ENCODE data around the gene REN.

Gene REN

GRCh38 chr1:204152310-204153044, 13.7 kb downstream of the REN start:
- Histone ChIP-seq H3K27me3 (ENCODE audit: insufficient read depth, low read length) (peaks cover 19% of the 10 kb centered on the region), H3K36me3 (ENCODE audit: insufficient read depth, low read length) (no peaks in the 10 kb centered on the region), H3K9me3 (ENCODE audit: insufficient read depth, low read depth, low read length) (no peaks in the 10 kb centered on the region), H3K4me1 (ENCODE audit: insufficient read depth, low read length) (peaks cover 19% of the 10 kb centered on the region), H3K4me3 (ENCODE audit: low read length) (peak overlapping the region; percentile 73), H3K9ac (ENCODE audit: low read depth, low read length) (peak overlapping the region; percentile 38), H3K27ac (ENCODE audit: low read depth, low read length) (no peak overlapping the region)
- 39% methylated on average over 25 of the region's 25 CpGs for WGBS

- no peaks in the 10 kb centered on the region for H3K36me3 ChIP-seq (ENCODE audit: insufficient read depth, low read length)
- under 1% methylated on average over 94 of the region's 94 CpGs for WGBS
- peaks cover 27% of the 10 kb centered on the region for H3K4me1 ChIP-seq (ENCODE audit: insufficient read depth, low read length)
- peak within 1 kb of the TSS; percentile 49 for H3K9ac ChIP-seq (ENCODE audit: low read depth, low read length)
- no peak within 1 kb of the TSS; the same call in 1 of the 2 replicates for H3K27ac ChIP-seq (ENCODE audit: low read depth, low read length)
- peak within 1 kb of the TSS; percentile 73 for H3K4me3 ChIP-seq (ENCODE audit: low read length)
- H3K27me3 ChIP-seq (ENCODE audit: insufficient read depth, low read length) = peaks cover 19% of the 10 kb centered on the region
- H3K9me3 ChIP-seq (ENCODE audit: insufficient read depth, low read depth, low read length) = no peaks in the 10 kb centered on the region
These were observed 14.4 kb downstream of the REN start, which contains the start of gene ETNK2 for GRCh38 chr1:204151552-204152309. ETNK2 (minus strand) TSS chr1:204152044; CDS start chr1:204151852, 192 bp downstream.

- no peaks in the 10 kb centered on the region for H3K9me3 ChIP-seq (ENCODE audit: insufficient read depth, low read depth, low read length)
- peaks cover 27% of the 10 kb centered on the region for H3K4me1 ChIP-seq (ENCODE audit: insufficient read depth, low read length)
- no peak overlapping the region; the same call in 1 of the 2 replicates for H3K27ac ChIP-seq (ENCODE audit: low read depth, low read length)
- WGBS = 11% methylated on average over 32 of the region's 33 CpGs
- peaks cover 19% of the 10 kb centered on the region for H3K27me3 ChIP-seq (ENCODE audit: insufficient read depth, low read length)
- H3K4me3 ChIP-seq (ENCODE audit: low read length) = peak overlapping the region; percentile 73
- H3K9ac ChIP-seq (ENCODE audit: low read depth, low read length) = peak overlapping the region; percentile 49; the same call in 1 of the 2 replicates
- H3K36me3 ChIP-seq (ENCODE audit: insufficient read depth, low read length) = no peaks in the 10 kb centered on the region
These were observed 15.2 kb downstream of the REN start for GRCh38 chr1:204150702-204151551.

GRCh38 chr1:204149635-204150565, 16.2 kb downstream of the REN start:
- H3K9ac ChIP-seq (ENCODE audit: low read depth, low read length) = no peak overlapping the region
- no peak overlapping the region for H3K4me3 ChIP-seq (ENCODE audit: low read length)
- no peak overlapping the region for H3K27ac ChIP-seq (ENCODE audit: low read depth, low read length)
- H3K27me3 ChIP-seq (ENCODE audit: insufficient read depth, low read length) = peaks cover 19% of the 10 kb centered on the region
- no peaks in the 10 kb centered on the region for H3K36me3 ChIP-seq (ENCODE audit: insufficient read depth, low read length)
- WGBS = 90% methylated on average over 13 of the region's 16 CpGs
- peaks cover 27% of the 10 kb centered on the region for H3K4me1 ChIP-seq (ENCODE audit: insufficient read depth, low read length)
- H3K9me3 ChIP-seq (ENCODE audit: insufficient read depth, low read depth, low read length) = no peaks in the 10 kb centered on the region

- Histone ChIP-seq H3K9me3 (ENCODE audit: insufficient read depth, low read depth, low read length) (no peaks in the 10 kb centered on the region), H3K9ac (ENCODE audit: low read depth, low read length) (no peak overlapping the region), H3K27me3 (ENCODE audit: insufficient read depth, low read length) (peaks cover 19% of the 10 kb centered on the region), H3K27ac (ENCODE audit: low read depth, low read length) (no peak overlapping the region), H3K4me3 (ENCODE audit: low read length) (no peak overlapping the region), H3K4me1 (ENCODE audit: insufficient read depth, low read length) (peaks cover 27% of the 10 kb centered on the region), H3K36me3 (ENCODE audit: insufficient read depth, low read length) (no peaks in the 10 kb centered on the region)
- WGBS = 95% methylated on average over 2 of the region's 2 CpGs
These were observed 17.0 kb downstream of the REN start for GRCh38 chr1:204149107-204149506.

GRCh38 chr1:204147406-204148383, 18.4 kb downstream of the REN start:
- H3K9me3 ChIP-seq (ENCODE audit: insufficient read depth, low read depth, low read length) = no peaks in the 10 kb centered on the region
- H3K27ac ChIP-seq (ENCODE audit: low read depth, low read length) = peak overlapping the region; percentile 92
- peaks cover 15% of the 10 kb centered on the region for H3K27me3 ChIP-seq (ENCODE audit: insufficient read depth, low read length)
- H3K36me3 ChIP-seq (ENCODE audit: insufficient read depth, low read length) = no peaks in the 10 kb centered on the region
- peak overlapping the region; percentile 52; the same call in 1 of the 2 replicates for H3K9ac ChIP-seq (ENCODE audit: low read depth, low read length)
- H3K4me1 ChIP-seq (ENCODE audit: insufficient read depth, low read length) = peaks cover 25% of the 10 kb centered on the region
- 43% methylated on average over 13 of the region's 13 CpGs for WGBS
- H3K4me3 ChIP-seq (ENCODE audit: low read length) = peak overlapping the region; percentile 13; the same call in 1 of the 2 replicates

- Histone ChIP-seq H3K36me3 (ENCODE audit: insufficient read depth, low read length) (no peaks in the 10 kb centered on the region), H3K27me3 (ENCODE audit: insufficient read depth, low read length) (peaks cover 12% of the 10 kb centered on the region), H3K9ac (ENCODE audit: low read depth, low read length) (no peak overlapping the region), H3K27ac (ENCODE audit: low read depth, low read length) (peak overlapping the region; percentile 92; the same call in 1 of the 2 replicates), H3K4me3 (ENCODE audit: low read length) (peak overlapping the region; percentile 9; the same call in 1 of the 2 replicates), H3K9me3 (ENCODE audit: insufficient read depth, low read depth, low read length) (no peaks in the 10 kb centered on the region), H3K4me1 (ENCODE audit: insufficient read depth, low read length) (peaks cover 22% of the 10 kb centered on the region)
- 78% methylated on average over 7 of the region's 7 CpGs for WGBS
These were observed 19.2 kb downstream of the REN start for GRCh38 chr1:204146965-204147364.

- Histone ChIP-seq H3K36me3 (ENCODE audit: insufficient read depth, low read length) (no peaks in the 10 kb centered on the region), H3K9me3 (ENCODE audit: insufficient read depth, low read depth, low read length) (no peaks in the 10 kb centered on the region), H3K4me3 (ENCODE audit: low read length) (no peak overlapping the region), H3K4me1 (ENCODE audit: insufficient read depth, low read length) (peaks cover 22% of the 10 kb centered on the region), H3K9ac (ENCODE audit: low read depth, low read length) (no peak overlapping the region), H3K27ac (ENCODE audit: low read depth, low read length) (no peak overlapping the region), H3K27me3 (ENCODE audit: insufficient read depth, low read length) (peaks cover 7% of the 10 kb centered on the region)
- 94% methylated on average over 6 of the region's 6 CpGs for WGBS
These were observed 19.8 kb downstream of the REN start for GRCh38 chr1:204146309-204146708.

- no peak overlapping the region for H3K9ac ChIP-seq (ENCODE audit: low read depth, low read length)
- 92% methylated on average over 4 of the region's 4 CpGs for WGBS
These were observed 21.1 kb downstream of the REN start for GRCh38 chr1:204145033-204145504.

More at GRCh38 chr1:204145033-204145504, 21.1 kb downstream of the REN start:
- no peaks in the 10 kb centered on the region for H3K27me3 ChIP-seq (ENCODE audit: insufficient read depth, low read length)
- no peak overlapping the region for H3K27ac ChIP-seq (ENCODE audit: low read depth, low read length)
- H3K9me3 ChIP-seq (ENCODE audit: insufficient read depth, low read depth, low read length) = no peaks in the 10 kb centered on the region
- 0 out of 2 replicates have a peak, but pooled peaks cover under 1% of the 10 kb centered on the region for H3K36me3 ChIP-seq (ENCODE audit: insufficient read depth, low read length)
- H3K4me3 ChIP-seq (ENCODE audit: low read length) = no peak overlapping the region
- peaks cover 22% of the 10 kb centered on the region for H3K4me1 ChIP-seq (ENCODE audit: insufficient read depth, low read length)

Measured in HUES64 (cell line).